SU-DHL-6 (cell line): ENCODE results near the gene SLC25A13.

Source experiments
- H2AFZ ChIP-seq: fragments of 200-600 bp; sonication (generic); 2 replicates; pipeline ENCODE4 v1.6.1; 2014; ENCODE audit warnings: low read depth, mild to moderate bottlenecking, moderate library complexity, mixed read lengths, antibody characterized with exemption, low read length; ENCODE audit not compliant: severe bottlenecking
- H3F3A ChIP-seq: fragments of 200-600 bp; shearing (Covaris generic); 2 replicates; pipeline ENCODE4 v1.6.0; 2016; ENCODE audit warnings: antibody characterized with exemption, mild to moderate bottlenecking; ENCODE audit not compliant: insufficient read depth
- H3K27ac ChIP-seq: fragments of 200-600 bp; sonication (generic); 2 replicates; pipeline ENCODE4 v1.5.1; 2016; ENCODE audit warnings: low read depth, mild to moderate bottlenecking, low read length, moderate library complexity, mixed read lengths
- H3K27me3 ChIP-seq: fragments of 200-600 bp; sonication (generic), shearing (Covaris generic); 2 replicates; pipeline ENCODE4 v1.6.0; 2014; ENCODE audit warnings: mild to moderate bottlenecking, low read length
- H3K36me3 ChIP-seq: fragments of 200-600 bp; sonication (generic); 2 replicates; pipeline ENCODE4 v1.6.1; 2014; ENCODE audit warnings: mild to moderate bottlenecking, low read length, mixed read lengths
- H3K4me2 ChIP-seq: fragments of 300-600, 200-600 bp; shearing (Covaris generic), sonication (generic); 2 replicates; pipeline ENCODE4 v1.6.0; 2014; ENCODE audit warnings: low read length, low read depth, mild to moderate bottlenecking; ENCODE audit not compliant: poor library complexity, severe bottlenecking
- H3K4me3 ChIP-seq: fragments of 200-600 bp; sonication (generic); 2 replicates; pipeline ENCODE4 v1.5.1; 2014; ENCODE audit warnings: antibody characterized with exemption, low read length, mild to moderate bottlenecking, mixed read lengths; ENCODE audit not compliant: insufficient read depth, poor library complexity, severe bottlenecking
- H3K79me2 ChIP-seq: fragments of 200-600 bp; sonication (generic); 2 replicates; pipeline ENCODE4 v1.6.1; 2014; ENCODE audit warnings: mild to moderate bottlenecking, low read length, moderate library complexity; ENCODE audit not compliant: insufficient read depth
- H3K9ac ChIP-seq: fragments of 200-600 bp; sonication (generic); 2 replicates; pipeline ENCODE4 v1.7.0; 2014; ENCODE audit warnings: mild to moderate bottlenecking, low read length
- H3K9me2 ChIP-seq: fragments of 200-600 bp; sonication (generic); replicated peaks from 2 replicates; pipeline ENCODE4 v1.6.1; 2014; ENCODE audit warnings: low read length; ENCODE audit not compliant: insufficient read depth
- H3K9me3 ChIP-seq: fragments of 200-600 bp; sonication (generic); 2 replicates; pipeline ENCODE4 v1.6.1; 2014; ENCODE audit warnings: low read length, mixed read lengths; ENCODE audit not compliant: insufficient read depth
- H4K20me1 ChIP-seq: fragments of 200-600 bp; sonication (generic); 2 replicates; pipeline ENCODE4 v1.6.1; 2014; ENCODE audit warnings: low read depth, mild to moderate bottlenecking, antibody characterized with exemption, low read length, moderate library complexity, mixed read lengths
- EZH2phosphoT487 ChIP-seq: fragments of 200-600 bp; sonication (generic), shearing (Covaris generic); conservative IDR thresholded peaks from 2 replicates; pipeline ENCODE4 v1.6.1; 2018; ENCODE audit warnings: mild to moderate bottlenecking, antibody characterized with exemption, low read length, moderate library complexity, mixed read lengths
- TF ChIP-seq, protein P1 (sequence below): fragments of 200-600 bp; sonication (generic); IDR thresholded peaks from one replicate; pipeline ENCODE4 v1.5.1; 2017; ENCODE audit warnings: antibody characterized with exemption, mild to moderate bottlenecking, low read length, moderate library complexity; ENCODE audit not compliant: insufficient read depth, poor library complexity, severe bottlenecking

The SLC25A13 gene

GRCh38 chr7:96093435-96093834 lies 228.5 kb downstream of the SLC25A13 start:
- Histone ChIP-seq H4K20me1 (no peaks in the 10 kb centered on the region), H3K79me2 (no peaks in the 10 kb centered on the region), H3F3A (no peaks in the 10 kb centered on the region), H3K27ac (no peak overlapping the region), H2AFZ (no peak overlapping the region), H3K27me3 (no peaks in the 10 kb centered on the region), H3K4me2 (no peak overlapping the region), H3K9ac (no peak overlapping the region), H3K36me3 (no peaks in the 10 kb centered on the region), H3K9me3 (no peaks in the 10 kb centered on the region), H3K9me2 (no peaks in the 10 kb centered on the region), H3K4me3 (no peak overlapping the region)
- TF ChIP-seq EZH2phosphoT487, result no peak
- TF ChIP-seq, protein P1, sequence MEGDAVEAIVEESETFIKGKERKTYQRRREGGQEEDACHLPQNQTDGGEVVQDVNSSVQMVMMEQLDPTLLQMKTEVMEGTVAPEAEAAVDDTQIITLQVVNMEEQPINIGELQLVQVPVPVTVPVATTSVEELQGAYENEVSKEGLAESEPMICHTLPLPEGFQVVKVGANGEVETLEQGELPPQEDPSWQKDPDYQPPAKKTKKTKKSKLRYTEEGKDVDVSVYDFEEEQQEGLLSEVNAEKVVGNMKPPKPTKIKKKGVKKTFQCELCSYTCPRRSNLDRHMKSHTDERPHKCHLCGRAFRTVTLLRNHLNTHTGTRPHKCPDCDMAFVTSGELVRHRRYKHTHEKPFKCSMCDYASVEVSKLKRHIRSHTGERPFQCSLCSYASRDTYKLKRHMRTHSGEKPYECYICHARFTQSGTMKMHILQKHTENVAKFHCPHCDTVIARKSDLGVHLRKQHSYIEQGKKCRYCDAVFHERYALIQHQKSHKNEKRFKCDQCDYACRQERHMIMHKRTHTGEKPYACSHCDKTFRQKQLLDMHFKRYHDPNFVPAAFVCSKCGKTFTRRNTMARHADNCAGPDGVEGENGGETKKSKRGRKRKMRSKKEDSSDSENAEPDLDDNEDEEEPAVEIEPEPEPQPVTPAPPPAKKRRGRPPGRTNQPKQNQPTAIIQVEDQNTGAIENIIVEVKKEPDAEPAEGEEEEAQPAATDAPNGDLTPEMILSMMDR, result no peak

- no peak overlapping the region for H2AFZ ChIP-seq
- H3K79me2 ChIP-seq, result no peaks in the 10 kb centered on the region
- no peaks in the 10 kb centered on the region for H3K9me2 ChIP-seq
- no peaks in the 10 kb centered on the region for H3K36me3 ChIP-seq
- no peaks in the 10 kb centered on the region for H4K20me1 ChIP-seq
- no peaks in the 10 kb centered on the region for H3K27me3 ChIP-seq
- H3K4me3 ChIP-seq, result no peak overlapping the region
- TF ChIP-seq, protein P1, result no peak
- no peak for TF ChIP-seq EZH2phosphoT487
- no peak overlapping the region for H3K9ac ChIP-seq
- H3F3A ChIP-seq, result no peaks in the 10 kb centered on the region
- no peaks in the 10 kb centered on the region for H3K9me3 ChIP-seq
- H3K4me2 ChIP-seq, result no peak overlapping the region
- no peak overlapping the region for H3K27ac ChIP-seq
Observed at GRCh38 chr7:96090756-96091155, 231.1 kb downstream of the SLC25A13 start.

GRCh38 chr7:96089511-96089910 lies 232.4 kb downstream of the SLC25A13 start:
- TF ChIP-seq, protein P1, result no peak
- TF ChIP-seq EZH2phosphoT487, result no peak
- Histone ChIP-seq H3K4me3 (no peak overlapping the region), H3K36me3 (no peaks in the 10 kb centered on the region), H4K20me1 (no peaks in the 10 kb centered on the region), H2AFZ (no peak overlapping the region), H3K79me2 (no peaks in the 10 kb centered on the region), H3K27ac (no peak overlapping the region), H3K9me2 (no peaks in the 10 kb centered on the region), H3F3A (no peaks in the 10 kb centered on the region), H3K4me2 (no peak overlapping the region), H3K27me3 (no peaks in the 10 kb centered on the region), H3K9me3 (no peaks in the 10 kb centered on the region), H3K9ac (no peak overlapping the region)
